ENCODE data around the gene BANK1.

BANK1 gene

DNA sequence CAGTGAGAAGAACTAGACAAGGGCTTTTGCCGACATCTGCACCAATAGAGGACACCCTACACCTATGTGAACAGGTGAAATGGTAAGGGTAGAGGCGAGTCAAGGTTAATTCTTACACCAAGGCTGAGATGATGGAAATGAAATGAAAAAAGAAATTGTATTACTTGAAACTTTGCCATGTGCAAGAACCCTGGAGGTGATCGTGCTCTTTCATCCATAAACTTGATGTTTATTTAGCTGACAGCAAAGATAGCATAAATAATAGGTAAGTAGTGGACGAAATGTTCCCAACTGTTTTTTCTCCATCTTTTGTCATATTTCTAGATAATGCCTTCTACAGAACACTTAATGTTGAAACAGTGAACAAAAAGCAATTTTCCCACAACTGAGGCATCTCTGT is 162.5 kb downstream of the BANK1 start:
- TF ChIP-seq CTCF (IDR thresholded peaks at IDR 0.05; ENCODE audit: low read depth, low read length): no peak
- no peak overlapping the region for H3K4me3 ChIP-seq (ENCODE audit: low read depth, low read length)

DNA sequence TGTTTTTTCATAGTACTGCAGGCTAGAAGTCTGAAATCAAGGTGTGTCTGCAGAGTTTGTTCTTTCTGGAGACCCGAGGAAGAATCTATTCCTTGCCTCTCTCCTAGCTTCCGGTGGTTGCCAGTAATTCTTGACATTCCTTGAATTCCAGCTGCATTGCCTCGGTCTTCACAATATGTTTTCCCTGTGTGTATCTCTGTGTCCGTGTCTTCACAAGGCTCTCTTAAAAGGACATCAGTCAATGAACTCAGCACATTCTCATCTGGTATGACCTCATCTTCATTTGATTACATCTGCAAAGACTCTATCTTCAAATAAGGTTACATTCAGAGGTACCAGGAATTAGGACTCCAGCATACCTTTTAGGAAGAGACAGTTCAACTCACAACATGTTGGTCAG is 163.4 kb downstream of the BANK1 start:
- H3K4me3 ChIP-seq (ENCODE audit: low read depth, low read length): no peak overlapping the region

DNA sequence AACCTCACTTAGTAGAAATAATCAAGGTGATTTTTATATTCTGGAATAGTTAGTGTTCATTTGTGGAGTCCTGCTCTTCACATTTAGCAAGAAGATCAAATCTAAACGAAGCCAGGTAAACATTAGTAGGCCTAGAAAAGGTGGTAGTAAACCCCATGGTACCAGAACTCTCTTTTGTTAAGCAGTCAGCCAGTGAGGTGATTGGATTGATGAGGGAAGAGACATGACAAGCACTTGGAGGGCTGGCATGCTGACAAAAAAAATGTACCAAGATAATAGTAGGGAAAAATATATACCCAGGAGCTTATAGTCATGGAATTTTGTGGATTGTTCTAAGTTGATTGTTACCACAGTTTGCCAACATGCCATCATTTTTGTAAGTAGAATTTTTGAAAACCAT is 163.8 kb downstream of the BANK1 start:
- H3K4me3 ChIP-seq (ENCODE audit: low read depth, low read length): no peak overlapping the region

More for the DNA sequence above, 163.4 kb downstream of the BANK1 start:
- no peak for TF ChIP-seq CTCF (IDR thresholded peaks at IDR 0.05; ENCODE audit: low read depth, low read length)

DNA sequence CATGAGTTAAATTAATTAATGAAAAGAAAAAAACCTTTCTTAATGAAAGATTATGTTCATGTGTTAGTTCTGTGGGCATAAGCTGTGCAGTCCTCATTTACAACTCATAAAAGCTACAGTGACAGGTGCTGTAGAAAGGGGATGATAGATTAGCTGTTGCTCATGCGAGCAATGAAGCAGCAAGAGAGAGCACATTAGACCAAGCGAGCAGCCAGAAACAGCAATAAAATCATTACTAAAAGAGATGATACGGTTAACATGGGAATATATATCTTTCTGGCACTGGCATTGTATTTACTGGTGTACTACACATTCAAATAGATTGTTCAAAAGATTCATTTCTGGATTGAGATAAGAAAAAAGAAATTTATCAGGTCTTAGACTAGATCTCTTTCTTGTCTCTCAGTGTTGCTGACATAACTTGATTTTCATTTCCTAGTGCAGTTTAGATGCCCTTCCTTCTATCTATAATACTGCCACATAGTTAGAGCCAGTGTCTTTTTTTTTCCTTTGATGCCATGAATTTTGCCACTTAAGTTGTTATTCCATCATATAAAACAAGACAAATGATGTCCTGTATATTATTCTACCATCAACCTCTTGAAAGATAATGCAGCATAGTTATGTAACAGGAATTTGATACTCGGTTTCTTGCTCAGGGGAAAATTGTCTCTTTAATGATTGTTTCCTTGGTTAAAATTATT is 164.6 kb downstream of the BANK1 start:
- H3K4me3 ChIP-seq (ENCODE audit: low read depth, low read length): no peak overlapping the region
- TF ChIP-seq CTCF (IDR thresholded peaks at IDR 0.05; ENCODE audit: low read depth, low read length): no peak

More for the DNA sequence above, 163.8 kb downstream of the BANK1 start:
- TF ChIP-seq CTCF (IDR thresholded peaks at IDR 0.05; ENCODE audit: low read depth, low read length): no peak

DNA sequence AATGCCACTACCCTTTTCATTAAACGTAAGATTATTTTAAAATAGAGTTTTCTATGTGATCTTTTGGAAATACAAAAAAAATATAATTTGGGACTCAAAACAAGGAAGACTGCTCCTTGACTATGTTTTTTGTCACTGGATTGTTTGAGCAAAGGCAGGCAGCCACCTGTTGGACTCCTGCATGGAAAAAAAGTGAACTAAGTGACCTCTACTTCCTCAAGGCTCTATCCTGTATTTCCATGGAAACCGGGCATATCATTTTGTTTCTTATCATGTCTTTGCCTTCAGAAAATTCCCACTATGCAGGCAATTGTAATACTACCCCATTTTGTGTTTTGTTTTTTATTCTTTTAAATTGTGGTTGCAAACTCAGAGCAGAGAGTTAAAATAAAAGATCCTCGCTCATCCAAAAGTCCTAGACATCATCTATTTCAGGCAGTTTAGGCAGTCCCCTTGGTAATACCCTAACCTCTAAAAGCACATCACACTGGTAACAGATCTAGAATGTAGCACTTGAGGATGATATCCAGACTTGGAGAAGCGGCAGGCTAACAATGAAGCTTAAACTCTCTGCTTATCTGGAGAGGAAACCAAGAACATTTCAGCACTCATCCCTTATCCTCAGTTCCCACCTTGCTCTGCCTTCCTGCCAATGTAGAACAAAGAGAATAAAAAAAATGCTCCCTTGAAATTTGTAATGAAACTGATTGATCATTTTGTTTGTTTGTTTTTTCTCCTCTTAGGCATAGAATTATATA is 165.7 kb downstream of the BANK1 start:
- no peak overlapping the region for H3K4me3 ChIP-seq (ENCODE audit: low read depth, low read length)

DNA sequence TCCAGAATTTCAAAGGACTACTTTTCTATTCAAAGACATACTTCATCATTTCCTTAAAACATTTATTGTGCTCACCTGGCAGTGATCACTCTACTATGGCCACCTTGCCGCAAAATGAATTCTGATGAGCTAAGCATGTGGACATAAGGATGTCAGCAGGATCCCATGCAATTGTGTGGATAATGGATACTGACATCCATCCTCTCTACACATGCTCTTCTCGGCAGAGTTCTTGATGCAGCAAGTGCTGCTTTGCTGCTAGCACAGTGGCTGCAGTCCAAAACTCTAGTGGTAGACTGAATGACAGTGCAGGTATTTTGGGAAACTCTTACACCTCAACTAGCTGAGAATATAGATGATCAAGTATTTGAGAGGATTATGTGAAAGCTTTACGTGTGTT is 168.0 kb downstream of the BANK1 start:
- H3K4me3 ChIP-seq (ENCODE audit: low read depth, low read length): no peak overlapping the region
- no peak for TF ChIP-seq CTCF (IDR thresholded peaks at IDR 0.05; ENCODE audit: low read depth, low read length)

More for the DNA sequence above, 165.7 kb downstream of the BANK1 start:
- no peak for TF ChIP-seq CTCF (IDR thresholded peaks at IDR 0.05; ENCODE audit: low read depth, low read length)

GRCh38 chr4:101960431-101960830 is 169.9 kb downstream of the BANK1 start:
- H3K4me3 ChIP-seq (ENCODE audit: low read depth, low read length): no peak overlapping the region
- no peak for TF ChIP-seq CTCF (IDR thresholded peaks at IDR 0.05; ENCODE audit: low read depth, low read length)

Data from WI38 (cell line).